GM12864 (cell line): Measurements from ENCODE around the gene ZNF784.

Source experiments
- DNase-seq: peaks from one replicate; pipeline ENCODE4 v3.0.0-alpha.2; 2011; ENCODE audit warnings: low read depth
- H3K4me3 ChIP-seq: 2 replicates; pipeline ENCODE4 v1.5.1; 2011; ENCODE audit warnings: mild to moderate bottlenecking, low read depth, low read length, control low read depth
- CTCF ChIP-seq: IDR thresholded peaks from 2 replicates; pipeline ENCODE4 v1.5.1; 2011; ENCODE audit warnings: low read depth, mild to moderate bottlenecking, moderate library complexity, low read length, control low read depth, inconsistent platforms; ENCODE audit errors: missing control alignments

Gene ZNF784

DNA sequence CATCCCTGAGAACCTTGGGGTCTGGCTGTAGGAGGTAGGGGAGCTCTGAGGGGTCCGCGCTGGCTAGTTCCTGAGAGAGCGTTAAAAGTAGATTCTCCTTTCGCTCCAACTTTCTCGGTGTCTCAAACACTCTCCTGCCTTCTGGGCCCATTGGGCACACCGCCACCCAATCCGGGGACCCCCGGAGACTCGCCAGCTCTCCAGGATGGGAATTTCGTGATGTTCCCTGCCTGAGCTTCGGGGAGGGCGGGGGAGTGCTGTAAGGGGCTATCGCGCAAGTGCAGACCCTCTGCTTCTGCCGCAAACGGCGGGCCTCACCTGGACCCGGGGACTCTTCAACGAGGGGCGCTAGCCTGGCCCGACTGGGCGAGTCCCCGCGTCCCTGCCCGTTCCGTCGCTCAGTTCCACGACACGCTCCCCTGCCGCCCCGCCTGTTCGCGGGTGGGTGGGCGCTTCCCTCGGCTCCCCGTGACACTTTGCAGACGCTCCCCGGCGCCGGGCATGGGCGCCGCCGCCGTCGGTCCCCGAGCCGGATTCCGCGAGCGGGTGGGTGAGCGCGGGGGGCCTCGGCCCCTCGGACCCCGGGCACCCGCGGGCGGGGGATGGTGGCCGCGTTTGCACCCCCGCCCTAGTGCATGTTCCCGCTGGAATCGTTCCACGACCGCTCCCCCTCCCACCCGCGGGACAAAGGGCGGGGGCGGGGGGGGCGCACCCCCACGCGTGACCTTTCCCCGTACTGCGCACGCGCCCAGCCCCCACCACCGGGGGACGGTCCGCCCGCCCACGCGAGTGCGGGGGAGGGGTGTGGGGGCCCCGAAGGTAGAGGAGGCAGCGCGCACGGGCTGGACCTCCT, 23.6 kb upstream of the ZNF784 start, which contains the start of gene CCDC106:
Gene CCDC106, plus strand, starts transcription at position 481 of the 853 bp plus-strand sequence. CDS start 835 bp downstream, outside the sequence.
- TF ChIP-seq CTCF, result no peak

GRCh38 chr19:55646889-55647731, 22.7 kb upstream of the ZNF784 start:
- no peak for DNase-seq
- H3K4me3 ChIP-seq, result peak overlapping the region; percentile 64
- no peak for TF ChIP-seq CTCF

More for the DNA sequence above, 23.6 kb upstream of the ZNF784 start, which contains the start of gene CCDC106:
- H3K4me3 ChIP-seq, result peak within 1 kb of the TSS; percentile 64
- no peak for DNase-seq

DNA sequence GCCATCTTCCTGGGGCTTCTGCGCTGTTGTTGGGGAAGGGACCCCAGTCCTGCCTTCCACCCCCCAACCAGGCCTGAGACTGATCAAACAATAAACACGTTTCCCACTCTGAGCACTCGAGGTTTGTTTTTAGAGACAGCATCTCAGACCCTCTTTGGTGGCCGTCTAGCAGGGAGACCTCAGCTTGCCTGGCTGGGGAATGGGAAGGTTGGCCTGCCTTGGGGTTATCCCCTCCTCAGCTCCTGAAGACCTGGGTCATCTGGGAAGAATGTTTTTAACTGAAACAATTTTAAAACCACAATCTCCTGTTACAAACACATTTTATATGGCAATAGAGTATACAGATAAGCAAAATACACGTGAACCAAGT, 21.1 kb upstream of the ZNF784 start:
- H3K4me3 ChIP-seq, result peak overlapping the region; percentile 71; the same call in 1 of the 2 replicates
- no peak for DNase-seq
- TF ChIP-seq CTCF, result no peak

DNA sequence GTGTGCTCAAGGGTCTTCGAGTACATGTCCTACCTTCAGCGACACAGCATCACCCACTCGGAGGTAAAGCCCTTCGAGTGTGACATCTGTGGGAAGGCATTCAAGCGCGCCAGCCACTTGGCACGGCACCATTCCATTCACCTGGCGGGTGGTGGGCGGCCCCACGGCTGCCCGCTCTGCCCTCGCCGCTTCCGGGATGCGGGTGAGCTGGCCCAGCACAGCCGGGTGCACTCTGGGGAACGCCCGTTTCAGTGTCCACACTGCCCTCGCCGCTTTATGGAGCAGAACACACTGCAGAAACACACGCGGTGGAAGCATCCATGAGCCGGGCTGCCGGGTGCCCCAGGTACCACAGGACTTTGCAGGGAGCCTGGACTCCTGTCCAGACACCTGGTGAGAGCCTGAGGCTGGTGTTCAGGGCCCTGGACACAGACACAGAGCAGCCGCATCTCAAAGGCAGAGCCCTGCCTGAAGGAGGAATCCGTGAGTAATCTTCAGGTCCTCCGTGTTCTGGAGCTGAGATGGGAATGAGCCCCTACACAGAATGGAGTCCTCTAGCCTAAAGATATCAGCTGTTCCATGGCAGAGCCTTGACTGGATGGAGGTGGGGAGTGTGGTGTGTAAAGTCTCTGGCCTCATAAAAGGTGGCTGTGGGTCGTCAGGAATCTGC, 20.6 kb upstream of the ZNF784 start:
- TF ChIP-seq CTCF, result no peak
- peak overlapping the region; percentile 71 for H3K4me3 ChIP-seq
- DNase-seq, result no peak

DNA sequence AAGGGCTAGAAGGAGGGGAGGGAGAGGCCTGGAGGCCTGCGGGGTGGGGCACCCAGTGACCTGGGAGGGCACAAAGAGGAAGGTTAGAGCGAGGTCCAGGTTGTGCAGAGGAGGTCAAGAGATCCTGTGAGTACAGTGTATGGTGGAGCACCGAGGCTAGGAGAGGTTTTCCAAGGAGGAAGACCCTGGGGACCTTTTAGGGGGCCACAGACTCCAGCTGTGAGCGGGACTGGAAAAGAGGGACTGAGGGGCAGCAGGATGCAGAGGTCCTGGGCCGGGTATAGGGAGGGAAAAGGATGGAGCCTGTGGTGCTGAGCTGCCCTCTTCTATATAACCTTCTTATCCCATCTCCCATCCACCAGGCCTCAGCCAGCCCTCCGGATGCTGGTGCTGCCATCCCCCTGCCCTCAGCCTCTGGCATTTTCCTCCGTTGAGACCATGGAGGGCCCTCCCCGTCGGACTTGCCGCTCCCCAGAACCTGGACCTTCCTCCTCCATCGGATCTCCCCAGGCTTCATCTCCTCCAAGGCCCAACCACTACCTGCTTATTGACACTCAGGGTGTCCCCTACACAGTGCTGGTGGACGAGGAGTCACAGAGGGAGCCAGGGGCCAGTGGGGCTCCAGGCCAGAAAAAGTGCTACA, 19.9 kb upstream of the ZNF784 start:
- no peak for DNase-seq
- H3K4me3 ChIP-seq, result peak overlapping the region; percentile 71
- TF ChIP-seq CTCF, result no peak

- H3K4me3 ChIP-seq, result peak overlapping the region; percentile 71
- DNase-seq, result no peak
- TF ChIP-seq CTCF, result no peak
Measured at GRCh38 chr19:55643887-55644176, 19.5 kb upstream of the ZNF784 start.
